ENCODE data around the gene PPL. TPM values are rescaled to one million over a fixed set of nuclear protein-coding genes. Genes with fewer than 3 reads are reported as not detected.
"Not testable (repeated sequence)": the region's sequence is repeated elsewhere in the genome, so short reads cannot be mapped to it uniquely, and the experiment has no call there.

PPL gene
- total RNA-seq, 1 donor from 2014 or later = 69.8 TPM

GRCh38 chr16:4957720-4958509 is 21.0 kb upstream of the PPL start, which contains the start of gene SEC14L5:
Gene SEC14L5, plus strand, starts transcription at chr16:4958330. Its CDS starts 994 bp downstream, at chr16:4959324.
- DNase-seq = peak; percentile 86

- no peak for DNase-seq
These were observed 20.4 kb upstream of the PPL start for GRCh38 chr16:4957420-4957719.

GRCh38 chr16:4954714-4955113 is 17.8 kb upstream of the PPL start:
- no peak for DNase-seq

GRCh38 chr16:4951583-4951982 is 14.6 kb upstream of the PPL start:
- not testable (repeated sequence) for DNase-seq

- DNase-seq = no peak
These were observed 13.0 kb upstream of the PPL start for GRCh38 chr16:4949986-4950385.

GRCh38 chr16:4948903-4949766 is 12.2 kb upstream of the PPL start:
- DNase-seq = no peak

- DNase-seq = no peak
These were observed 11.0 kb upstream of the PPL start for GRCh38 chr16:4947722-4948503.

- no peak for DNase-seq
These were observed 10.0 kb upstream of the PPL start for GRCh38 chr16:4946917-4947316.

- DNase-seq = no peak
These were observed 8.9 kb upstream of the PPL start for GRCh38 chr16:4945560-4946502.

- peak; percentile 68 for DNase-seq
These were observed 7.7 kb upstream of the PPL start for GRCh38 chr16:4944333-4945281.

- no peak for DNase-seq
These were observed 5.5 kb upstream of the PPL start for GRCh38 chr16:4942481-4942880.

- no peak for DNase-seq
These were observed 3.8 kb upstream of the PPL start for GRCh38 chr16:4940719-4941118.

GRCh38 chr16:4938683-4939030 is 1.7 kb upstream of the PPL start:
- no peak for DNase-seq

GRCh38 chr16:4937782-4938682 is 1.1 kb upstream of the PPL start:
- DNase-seq = no peak

GRCh38 chr16:4936181-4936990 is 562 bp downstream of the PPL start:
- DNase-seq = no peak

GRCh38 chr16:4935241-4935855 is 1.6 kb downstream of the PPL start:
- no peak for DNase-seq

- no peak for DNase-seq
These were observed 2.4 kb downstream of the PPL start for GRCh38 chr16:4934591-4934990.

- no peak for DNase-seq
These were observed 3.0 kb downstream of the PPL start for GRCh38 chr16:4933871-4934395.

Data from skin of body (tissue), 2 donors.